ENCODE data around the gene NPIPA1.
"Not testable (repeated sequence)": the region's sequence is repeated elsewhere in the genome, so short reads cannot be mapped to it uniquely, and the experiment has no call there.

The NPIPA1 gene

GRCh38 chr16:14930971-14931370 lies 6.3 kb upstream of the NPIPA1 start:
- not testable (repeated sequence) for DNase-seq (ENCODE audit: low read depth)

GRCh38 chr16:14932581-14933375 lies 4.5 kb upstream of the NPIPA1 start:
- DNase-seq (ENCODE audit: low read depth), result not testable (repeated sequence)

- DNase-seq (ENCODE audit: low read depth), result not testable (repeated sequence)
Measured at GRCh38 chr16:14937994-14938393, 751 bp downstream of the NPIPA1 start.

- not testable (repeated sequence) for DNase-seq (ENCODE audit: low read depth)
Measured at GRCh38 chr16:14942686-14943085, 5.4 kb downstream of the NPIPA1 start.

GRCh38 chr16:14955546-14956231 lies 18.4 kb downstream of the NPIPA1 start:
- DNase-seq (ENCODE audit: low read depth), result no peak

GRCh38 chr16:14957576-14958322 lies 20.5 kb downstream of the NPIPA1 start:
- DNase-seq (ENCODE audit: low read depth), result no peak

- DNase-seq (ENCODE audit: low read depth), result no peak
Measured at GRCh38 chr16:14958323-14958600, 21.0 kb downstream of the NPIPA1 start.

- no peak for DNase-seq (ENCODE audit: low read depth)
Measured at GRCh38 chr16:14958970-14959369, 21.7 kb downstream of the NPIPA1 start.

GRCh38 chr16:14961405-14962186 lies 24.4 kb downstream of the NPIPA1 start:
- no peak for DNase-seq (ENCODE audit: low read depth)

- DNase-seq (ENCODE audit: low read depth), result no peak
Measured at GRCh38 chr16:14963281-14964173, 26.3 kb downstream of the NPIPA1 start.

- no peak for DNase-seq (ENCODE audit: low read depth)
Measured at GRCh38 chr16:14965328-14965727, 28.1 kb downstream of the NPIPA1 start.

- not testable (repeated sequence) for DNase-seq (ENCODE audit: low read depth)
Measured at GRCh38 chr16:14969795-14970194, 32.6 kb downstream of the NPIPA1 start.

GRCh38 chr16:14971621-14972228 lies 34.5 kb downstream of the NPIPA1 start:
- DNase-seq (ENCODE audit: low read depth), result not testable (repeated sequence)

- DNase-seq (ENCODE audit: low read depth), result not testable (repeated sequence)
Measured at GRCh38 chr16:14973785-14974322, 36.6 kb downstream of the NPIPA1 start.

GRCh38 chr16:14974331-14974655 lies 37.0 kb downstream of the NPIPA1 start:
- not testable (repeated sequence) for DNase-seq (ENCODE audit: low read depth)

- DNase-seq (ENCODE audit: low read depth), result peak; percentile 80
Measured at GRCh38 chr16:14974656-14975417, 37.6 kb downstream of the NPIPA1 start, which contains the start of gene PDXDC1. Gene PDXDC1 (plus strand): TSS chr16:14975026. CDS start chr16:14975200, 174 bp downstream.

GRCh38 chr16:14975418-14976194 lies 38.4 kb downstream of the NPIPA1 start:
- DNase-seq (ENCODE audit: low read depth), result not testable (repeated sequence)

- not testable (repeated sequence) for DNase-seq (ENCODE audit: low read depth)
Measured at GRCh38 chr16:14976971-14977736, 39.9 kb downstream of the NPIPA1 start.
